ENCODE measurements around the gene RMND1. TPM values are rescaled to one million over a fixed set of nuclear protein-coding genes. Genes with fewer than 3 reads are reported as not detected.

The RMND1 gene
- total and polyA plus RNA-seq, 9 of the 15 experiments (the other 6 are each of a cell fraction or from before 2014, with no cell fraction given), result 26.9 to 47.8 (median 36.2) TPM

GRCh38 chr6:151451950-151452749 is at the start of gene RMND1 (continued):
- TF ChIP-seq TOE1 (IDR thresholded peaks at IDR 0.05; ENCODE audit: borderline replicate concordance), result peak; percentile 99
- no peak for TF ChIP-seq TOE1 (CRISPR knock-in tag; IDR thresholded peaks at IDR 0.05; ENCODE audit: borderline replicate concordance, low read depth)
- TF ChIP-seq, protein P1, sequence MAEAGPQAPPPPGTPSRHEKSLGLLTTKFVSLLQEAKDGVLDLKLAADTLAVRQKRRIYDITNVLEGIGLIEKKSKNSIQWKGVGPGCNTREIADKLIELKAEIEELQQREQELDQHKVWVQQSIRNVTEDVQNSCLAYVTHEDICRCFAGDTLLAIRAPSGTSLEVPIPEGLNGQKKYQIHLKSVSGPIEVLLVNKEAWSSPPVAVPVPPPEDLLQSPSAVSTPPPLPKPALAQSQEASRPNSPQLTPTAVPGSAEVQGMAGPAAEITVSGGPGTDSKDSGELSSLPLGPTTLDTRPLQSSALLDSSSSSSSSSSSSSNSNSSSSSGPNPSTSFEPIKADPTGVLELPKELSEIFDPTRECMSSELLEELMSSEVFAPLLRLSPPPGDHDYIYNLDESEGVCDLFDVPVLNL (CRISPR knock-in tag; IDR thresholded peaks at IDR 0.05; ENCODE audit: low read depth), result peak; percentile 85
- TF ChIP-seq HIVEP1 (CRISPR knock-in tag; IDR thresholded peaks at IDR 0.05), result no peak
- no peak for TF ChIP-seq ATF4 (CRISPR knock-in tag; IDR thresholded peaks at IDR 0.05)
- TF ChIP-seq ZNF583 (CRISPR knock-in tag; IDR thresholded peaks at IDR 0.05), result 0 out of 2 replicates have a peak, but pooled peaks have one; percentile 65
- TF ChIP-seq RCOR1 (IDR thresholded peaks at IDR 0.05; ENCODE audit: borderline replicate concordance in 1 of 2, low read depth in 2 of 2, low read length in 2 of 2), result peak in 1 of 2 experiments; percentile 80; a peak in 2 of 4 replicates
- TF ChIP-seq POLR2H (tag; IDR thresholded peaks at IDR 0.05; ENCODE audit: low read depth), result peak; percentile 81
- peak; percentile 87 for TF ChIP-seq THAP12 (CRISPR knock-in tag; IDR thresholded peaks at IDR 0.05)
- peak; percentile 84 for TF ChIP-seq ELF4 (CRISPR knock-in tag; IDR thresholded peaks at IDR 0.05)
- TF ChIP-seq FOXM1 (IDR thresholded peaks at IDR 0.05; ENCODE audit: low read depth), result peak; percentile 93
- no peak; the same call in 1 of the 2 replicates for TF ChIP-seq FOXM1 (CRISPR knock-in tag; IDR thresholded peaks at IDR 0.05; ENCODE audit: low read depth)
- TF ChIP-seq KAT2B (IDR thresholded peaks at IDR 0.05; ENCODE audit: low read depth, low read length), result no peak
- TF ChIP-seq SPI1 (IDR thresholded peaks at IDR 0.05; ENCODE audit: borderline replicate concordance, low read depth, low read length), result peak; percentile 56
- TF ChIP-seq NBN (IDR thresholded peaks at IDR 0.05; ENCODE audit: low read depth), result peak; percentile 89
- TF ChIP-seq ZNF639 (CRISPR knock-in tag; conservative IDR thresholded peaks at IDR 0.05 in 1 of 2, IDR thresholded peaks at IDR 0.05 in 1 of 2), result peak in 1 of 2 experiments; percentile 100; a peak in 2 of 4 replicates
- TF ChIP-seq ZZZ3 (IDR thresholded peaks at IDR 0.05), result peak; percentile 79
- TF ChIP-seq CC2D1A (IDR thresholded peaks at IDR 0.05), result 0 out of 2 replicates have a peak, but pooled peaks have one; percentile 22
- no peak for TF ChIP-seq STAG1 (CRISPR knock-in tag; IDR thresholded peaks at IDR 0.05; ENCODE audit: borderline replicate concordance)
- no peak for TF ChIP-seq ZNF23 (CRISPR knock-in tag; IDR thresholded peaks at IDR 0.05)
- peak; percentile 97 for TF ChIP-seq SETDB1 (IDR thresholded peaks at IDR 0.05; ENCODE audit: low read length)
- TF ChIP-seq FOXJ2 (tag; IDR thresholded peaks at IDR 0.05), result peak; percentile 90

Measured in K562 (cell line).